ENCODE measurements around the gene SMG5.
A peak's percentile ranks its signal among the peaks of the same experiment; 100 is the strongest.

SMG5 gene

GRCh38 chr1:156281693-156282478, 739 bp downstream of the SMG5 start:
- DNase-seq (ENCODE audit: low read depth): peak; percentile 31

GRCh38 chr1:156281281-156281680, 1.3 kb downstream of the SMG5 start:
- DNase-seq (ENCODE audit: low read depth): peak; percentile 81

- DNase-seq (ENCODE audit: low read depth): no peak
Observed at GRCh38 chr1:156279837-156280236, 2.8 kb downstream of the SMG5 start.

GRCh38 chr1:156276966-156277381, 5.7 kb downstream of the SMG5 start:
- DNase-seq (ENCODE audit: low read depth): no peak

GRCh38 chr1:156276532-156276931, 6.1 kb downstream of the SMG5 start:
- no peak for DNase-seq (ENCODE audit: low read depth)

- DNase-seq (ENCODE audit: low read depth): no peak
Observed at GRCh38 chr1:156270314-156270713, 12.3 kb downstream of the SMG5 start.

GRCh38 chr1:156268336-156268735, 14.3 kb downstream of the SMG5 start:
- DNase-seq (ENCODE audit: low read depth): peak; percentile 44

- no peak for DNase-seq (ENCODE audit: low read depth)
Observed at GRCh38 chr1:156266051-156266450, 16.6 kb downstream of the SMG5 start.

GRCh38 chr1:156263288-156263655, 19.4 kb downstream of the SMG5 start:
- DNase-seq (ENCODE audit: low read depth): no peak

- DNase-seq (ENCODE audit: low read depth): peak; percentile 93
Observed at GRCh38 chr1:156262461-156263287, 20.0 kb downstream of the SMG5 start.

- no peak for DNase-seq (ENCODE audit: low read depth)
Observed at GRCh38 chr1:156260896-156261295, 21.7 kb downstream of the SMG5 start.

GRCh38 chr1:156259805-156260204, 22.8 kb downstream of the SMG5 start:
- DNase-seq (ENCODE audit: low read depth): no peak

GRCh38 chr1:156258859-156259258, 23.8 kb downstream of the SMG5 start:
- DNase-seq (ENCODE audit: low read depth): no peak

- no peak for DNase-seq (ENCODE audit: low read depth)
Observed at GRCh38 chr1:156257711-156258110, 24.9 kb downstream of the SMG5 start.

GRCh38 chr1:156253634-156254033, 29.0 kb downstream of the SMG5 start:
- no peak for DNase-seq (ENCODE audit: low read depth)

- no peak for DNase-seq (ENCODE audit: low read depth)
Observed at GRCh38 chr1:156251527-156251926, 31.1 kb downstream of the SMG5 start.

GRCh38 chr1:156249593-156249992, 33.0 kb downstream of the SMG5 start:
- DNase-seq (ENCODE audit: low read depth): no peak

- no peak for DNase-seq (ENCODE audit: low read depth)
Observed at GRCh38 chr1:156248323-156248683, 34.3 kb downstream of the SMG5 start.

- no peak for DNase-seq (ENCODE audit: low read depth)
Observed at GRCh38 chr1:156247460-156248322, 34.9 kb downstream of the SMG5 start, which contains the start of gene PAQR6. Gene PAQR6, minus strand, starts transcription at chr1:156248056. Its CDS starts 1,325 bp downstream, at chr1:156246731.

GRCh38 chr1:156246781-156247459, 35.7 kb downstream of the SMG5 start:
- DNase-seq (ENCODE audit: low read depth): no peak

- no peak for DNase-seq (ENCODE audit: low read depth)
Observed at GRCh38 chr1:156246241-156246780, 36.3 kb downstream of the SMG5 start.

Measured in EH (cell line).